GM21367 (cell line): ENCODE results near the gene CORO6.

Experiments
- ATAC-seq: cut with Tn5 transposase; IDR thresholded peaks from one replicate; pipeline ENCODE4 v1.9.1; 2021; ENCODE audit not compliant: unreplicated experiment

Gene CORO6

DNA sequence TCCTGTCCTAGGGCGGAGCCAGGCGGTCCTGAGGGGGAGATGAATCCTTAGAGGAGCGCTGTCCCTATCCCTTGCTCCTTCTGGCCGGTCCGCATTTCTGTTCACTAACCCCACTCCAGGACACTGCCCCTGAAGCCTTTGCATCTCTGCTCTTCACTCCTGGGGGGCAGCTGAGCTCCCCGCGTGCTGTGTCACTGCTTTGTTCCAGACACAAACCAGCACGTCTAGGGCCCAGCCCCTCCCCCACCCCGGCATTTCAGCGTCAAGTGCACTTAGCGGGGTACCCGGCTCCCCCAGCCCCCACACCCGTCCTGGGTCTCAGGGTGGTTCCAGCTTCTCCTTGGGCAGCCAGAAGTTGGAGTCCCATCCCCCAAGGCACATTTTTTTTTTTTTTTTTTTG is 8.9 kb downstream of the CORO6 start:
- no peak for ATAC-seq

DNA sequence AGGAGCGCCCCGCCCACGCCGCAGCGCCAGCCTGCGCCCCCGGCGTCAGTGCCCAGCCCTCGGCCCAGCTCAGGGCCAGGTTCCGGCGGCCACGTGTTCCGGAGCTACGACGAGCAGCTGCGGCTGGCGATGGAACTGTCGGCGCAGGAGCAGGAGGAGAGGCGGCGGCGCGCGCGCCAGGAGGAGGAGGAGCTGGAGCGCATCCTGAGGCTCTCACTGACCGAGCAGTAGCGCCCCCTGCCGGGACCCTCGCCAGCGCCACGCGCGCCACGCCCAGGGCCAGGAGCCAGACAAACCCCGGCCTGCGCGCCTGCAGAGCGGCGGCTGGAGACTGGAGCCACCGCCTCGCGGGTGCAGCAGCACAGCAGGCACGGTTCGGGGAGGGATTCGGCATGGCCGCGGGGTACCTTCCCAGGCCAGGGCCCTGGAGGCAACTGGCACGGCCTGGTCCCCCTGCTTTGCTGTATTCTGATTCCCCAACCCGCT is 9.3 kb downstream of the CORO6 start:
- ATAC-seq: no peak

DNA sequence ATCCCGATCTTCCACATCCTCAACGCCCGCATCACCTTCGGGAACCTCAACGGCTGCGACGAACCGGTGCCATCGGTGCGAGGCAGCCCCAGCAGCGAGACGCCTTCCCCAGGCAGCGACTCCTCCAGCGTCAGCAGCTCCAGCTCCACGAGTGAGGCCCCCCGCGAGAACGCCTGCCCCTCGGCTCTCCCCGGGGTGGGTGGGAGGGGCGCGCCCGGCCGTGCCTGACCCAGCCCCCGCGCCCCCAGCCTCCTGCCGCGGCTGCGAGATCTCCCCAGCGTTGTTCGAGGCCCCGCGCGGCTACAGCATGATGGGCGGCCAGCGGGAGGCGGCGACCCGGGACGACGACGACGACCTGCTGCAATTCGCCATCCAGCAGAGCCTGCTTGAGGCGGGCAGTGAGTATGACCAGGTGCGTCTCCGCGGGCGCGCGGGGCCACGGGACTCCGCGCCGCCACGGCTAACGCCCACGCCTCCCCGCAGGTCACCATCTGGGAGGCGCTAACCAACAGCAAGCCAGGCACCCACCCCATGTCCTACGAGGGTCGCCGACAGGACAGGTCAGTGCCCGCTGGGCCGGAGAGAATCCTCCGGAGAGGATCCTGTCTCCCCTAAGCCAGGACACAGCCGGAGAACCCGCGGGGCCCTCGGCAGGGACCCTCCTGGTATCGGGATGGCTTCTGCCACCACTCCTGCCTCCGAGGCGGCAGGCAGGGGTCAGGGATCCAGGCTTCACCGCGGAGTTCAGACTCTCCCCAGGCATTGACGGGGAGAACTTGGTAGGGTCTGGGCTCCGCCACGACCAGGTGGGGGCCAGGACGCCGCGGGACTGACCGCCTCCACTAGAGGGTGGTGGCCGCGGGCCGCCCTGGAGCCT is 10.1 kb downstream of the CORO6 start:
- ATAC-seq: no peak

DNA sequence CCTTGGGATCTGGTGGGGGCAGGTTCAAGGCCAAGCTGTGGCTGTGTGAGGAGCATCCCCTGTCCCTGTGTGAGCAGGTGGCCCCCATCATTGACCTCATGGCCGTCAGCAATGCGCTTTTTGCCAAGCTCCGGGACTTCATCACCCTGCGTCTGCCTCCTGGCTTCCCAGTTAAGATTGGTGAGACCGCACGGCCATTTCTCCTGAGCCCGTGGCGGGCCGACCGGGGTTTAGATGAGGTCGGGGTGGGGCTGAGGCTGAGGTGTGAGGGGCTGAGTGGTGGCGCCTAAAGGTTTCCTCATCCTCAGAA is 10.7 kb downstream of the CORO6 start:
- ATAC-seq: no peak

DNA sequence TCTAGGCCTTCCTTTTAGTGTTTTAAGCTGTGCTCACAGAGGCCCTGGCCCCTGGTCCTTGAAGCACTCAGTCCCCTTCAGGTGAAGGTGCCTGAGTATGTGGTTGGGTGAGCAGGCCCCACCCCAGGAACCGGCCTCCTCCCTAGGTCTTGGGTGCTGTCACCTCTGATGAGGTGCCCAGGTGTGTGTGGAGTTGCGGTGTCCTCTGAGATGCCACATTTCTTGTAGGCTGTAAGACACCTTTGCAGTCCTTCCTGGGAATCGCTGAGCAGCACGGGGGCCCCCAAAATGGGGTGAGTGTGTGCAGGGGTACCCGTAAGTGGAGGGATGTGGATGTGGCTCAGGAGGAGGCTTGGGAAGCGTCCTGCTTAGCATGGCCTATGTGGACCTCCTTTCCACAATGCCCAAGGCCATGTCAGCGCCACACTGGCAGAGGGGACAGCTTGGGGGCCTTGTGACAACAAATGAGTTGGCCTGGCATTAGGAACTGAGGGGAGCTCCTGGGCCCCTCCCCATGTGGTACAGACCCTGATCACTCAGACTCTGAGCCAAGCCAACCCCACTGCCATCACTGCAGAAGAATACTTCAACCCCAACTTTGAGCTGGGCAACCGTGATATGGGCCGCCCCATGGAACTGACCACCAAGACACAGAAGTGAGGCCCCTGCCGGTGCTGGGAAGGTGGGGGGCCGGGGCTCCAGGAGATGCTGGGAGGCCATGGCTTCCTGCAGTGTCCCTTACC is 11.2 kb downstream of the CORO6 start:
- no peak for ATAC-seq

DNA sequence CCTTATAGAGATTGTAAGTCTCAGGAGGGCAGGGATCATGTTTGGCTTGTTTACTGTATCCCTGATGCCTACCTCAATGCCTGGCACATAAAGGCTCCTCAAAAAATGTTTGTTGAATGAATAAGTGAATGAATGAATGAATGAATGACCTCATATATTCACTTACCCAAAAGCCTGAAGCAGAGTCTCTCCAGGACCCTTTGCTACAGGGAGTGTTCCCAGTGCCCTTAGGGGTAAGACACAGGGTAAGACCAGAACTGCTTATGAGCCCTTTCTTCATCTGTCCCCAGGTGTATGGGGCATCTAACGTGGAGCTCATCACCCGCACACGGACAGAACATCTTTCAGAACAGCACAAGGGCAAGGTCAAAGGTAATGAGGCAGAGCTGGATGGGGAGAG is 12.3 kb downstream of the CORO6 start:
- no peak for ATAC-seq

DNA sequence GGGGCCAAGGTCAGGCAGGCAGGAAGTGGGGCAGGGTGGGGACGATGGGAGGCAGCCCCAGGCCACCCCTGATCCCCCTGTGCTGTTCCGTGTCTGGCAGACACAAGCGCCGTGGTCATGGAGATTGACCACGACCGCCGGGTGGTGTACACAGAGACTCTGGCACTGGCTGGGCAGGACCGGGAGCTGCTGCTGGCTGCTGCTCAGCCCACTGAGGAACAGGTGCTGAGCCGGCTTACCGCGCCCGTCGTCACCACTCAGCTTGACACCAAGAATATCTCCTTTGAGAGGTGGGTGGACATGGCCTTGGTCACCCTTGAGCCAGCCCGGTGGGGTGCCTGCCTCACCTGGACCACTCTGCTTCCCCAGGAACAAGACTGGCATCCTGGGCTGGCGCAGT is 13.7 kb downstream of the CORO6 start:
- ATAC-seq: no peak

DNA sequence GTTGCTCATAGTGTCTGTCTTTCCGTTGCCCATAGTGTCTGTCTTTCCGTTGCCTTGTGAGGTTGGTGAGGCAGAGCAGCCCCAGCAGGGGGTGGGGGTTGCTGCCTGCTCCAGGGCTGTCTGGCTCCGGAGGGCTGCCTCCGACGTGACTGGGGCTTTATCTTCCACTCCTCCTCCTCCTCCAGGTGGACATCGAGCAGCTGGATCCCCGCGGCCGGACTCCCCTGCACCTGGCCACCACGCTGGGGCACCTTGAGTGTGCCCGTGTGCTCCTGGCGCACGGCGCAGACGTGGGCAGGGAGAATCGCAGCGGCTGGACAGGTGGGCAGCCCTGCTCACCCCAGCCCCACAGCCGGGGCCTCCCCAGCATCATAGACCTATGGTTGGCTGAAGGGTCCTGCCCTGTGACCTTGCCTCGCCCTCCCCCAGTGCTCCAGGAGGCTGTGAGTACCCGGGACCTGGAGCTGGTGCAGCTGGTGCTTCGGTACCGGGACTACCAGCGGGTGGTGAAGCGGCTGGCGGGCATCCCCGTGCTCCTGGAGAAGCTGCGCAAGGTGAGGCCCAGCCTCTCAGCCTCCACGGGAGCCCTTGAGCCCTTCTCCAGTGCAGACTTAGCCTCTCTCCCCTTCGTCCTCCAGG is 15.0 kb downstream of the CORO6 start:
- no peak for ATAC-seq

DNA sequence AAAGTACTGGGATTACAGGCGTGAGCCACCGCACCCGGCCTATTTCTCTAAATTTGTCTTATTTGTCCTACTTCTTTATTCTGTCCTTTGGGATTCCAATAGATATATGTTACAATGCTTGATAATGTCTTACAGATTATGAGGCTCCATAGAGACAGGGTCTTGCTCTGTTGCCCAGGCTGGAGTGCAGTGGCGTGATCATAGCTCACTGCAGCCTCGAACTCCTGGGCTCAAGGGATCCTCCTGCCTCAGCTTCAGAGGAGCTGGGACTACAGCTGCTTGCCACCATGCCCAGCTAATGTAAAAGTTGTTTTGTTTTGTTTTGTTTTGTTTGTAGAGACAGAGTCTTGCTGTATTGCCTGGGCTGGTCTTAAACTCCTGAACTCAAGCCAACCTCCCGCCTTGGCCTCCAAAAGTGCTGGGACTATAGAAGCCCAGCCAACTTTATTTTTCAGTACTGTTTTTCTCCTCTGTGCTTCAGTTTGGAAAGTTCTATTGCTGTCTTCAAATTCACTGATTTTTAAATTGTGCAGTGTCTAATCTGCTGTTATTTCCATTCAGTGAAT is 19.5 kb downstream of the CORO6 start:
- ATAC-seq: no peak

DNA sequence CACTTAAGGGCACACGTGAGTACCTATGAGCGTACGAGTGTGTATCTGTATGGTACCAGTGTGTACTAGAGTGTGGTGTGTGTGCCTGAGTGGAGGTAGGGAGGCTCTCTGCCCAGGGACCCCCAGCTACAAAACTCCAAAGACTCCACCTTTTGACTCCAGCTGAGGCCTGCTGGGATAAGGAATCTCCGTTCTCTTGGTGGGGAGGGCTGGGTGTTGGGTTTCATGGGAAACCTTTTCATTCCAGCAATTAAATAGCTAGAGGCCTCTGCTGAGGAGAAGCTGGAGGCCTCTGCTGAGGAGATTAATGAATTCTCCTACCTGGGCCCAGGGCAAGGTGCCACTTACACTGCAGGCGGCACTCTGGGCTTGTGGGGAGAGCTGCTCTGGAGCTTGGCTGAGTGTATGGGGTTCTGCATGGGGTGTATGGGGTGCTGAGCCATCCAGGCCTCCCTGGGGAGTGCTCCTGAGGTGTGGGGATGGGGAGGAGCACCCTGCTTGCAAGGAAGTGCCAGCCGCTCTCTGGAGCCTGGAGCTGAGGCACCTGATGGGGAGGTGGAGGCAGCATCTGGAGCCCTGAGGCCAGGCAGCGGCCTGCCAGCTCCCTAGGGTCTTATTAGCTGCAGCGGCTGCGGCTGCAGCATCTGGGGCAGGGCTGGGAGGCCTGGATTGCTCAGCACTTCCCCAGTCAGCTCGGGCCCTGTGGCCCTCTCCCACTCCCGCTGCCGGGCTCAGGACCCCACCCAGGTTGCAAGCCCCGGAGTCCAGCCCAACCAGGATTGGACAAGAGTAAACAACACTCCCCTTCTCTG is 25.1 kb downstream of the CORO6 start:
- ATAC-seq: no peak

DNA sequence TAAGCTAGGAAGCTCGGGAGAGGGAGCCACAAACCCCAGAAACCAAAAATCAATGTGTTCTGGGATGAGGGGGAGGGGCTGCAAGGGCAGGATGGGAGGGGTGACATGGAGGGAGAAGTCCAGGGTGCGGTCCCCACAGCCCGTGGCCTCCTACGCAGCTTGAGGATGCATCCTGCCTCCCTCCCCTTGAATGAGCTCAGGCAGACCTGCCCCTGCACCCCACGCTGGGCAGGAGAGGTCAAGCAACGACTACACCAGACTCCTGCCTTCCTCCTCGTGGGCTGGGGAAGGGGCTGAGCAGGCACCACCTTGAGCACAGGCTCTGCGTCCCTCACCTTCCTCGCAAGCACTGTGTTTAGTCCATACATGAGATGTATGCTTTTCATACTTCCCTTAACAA is 25.9 kb downstream of the CORO6 start:
- ATAC-seq: no peak

DNA sequence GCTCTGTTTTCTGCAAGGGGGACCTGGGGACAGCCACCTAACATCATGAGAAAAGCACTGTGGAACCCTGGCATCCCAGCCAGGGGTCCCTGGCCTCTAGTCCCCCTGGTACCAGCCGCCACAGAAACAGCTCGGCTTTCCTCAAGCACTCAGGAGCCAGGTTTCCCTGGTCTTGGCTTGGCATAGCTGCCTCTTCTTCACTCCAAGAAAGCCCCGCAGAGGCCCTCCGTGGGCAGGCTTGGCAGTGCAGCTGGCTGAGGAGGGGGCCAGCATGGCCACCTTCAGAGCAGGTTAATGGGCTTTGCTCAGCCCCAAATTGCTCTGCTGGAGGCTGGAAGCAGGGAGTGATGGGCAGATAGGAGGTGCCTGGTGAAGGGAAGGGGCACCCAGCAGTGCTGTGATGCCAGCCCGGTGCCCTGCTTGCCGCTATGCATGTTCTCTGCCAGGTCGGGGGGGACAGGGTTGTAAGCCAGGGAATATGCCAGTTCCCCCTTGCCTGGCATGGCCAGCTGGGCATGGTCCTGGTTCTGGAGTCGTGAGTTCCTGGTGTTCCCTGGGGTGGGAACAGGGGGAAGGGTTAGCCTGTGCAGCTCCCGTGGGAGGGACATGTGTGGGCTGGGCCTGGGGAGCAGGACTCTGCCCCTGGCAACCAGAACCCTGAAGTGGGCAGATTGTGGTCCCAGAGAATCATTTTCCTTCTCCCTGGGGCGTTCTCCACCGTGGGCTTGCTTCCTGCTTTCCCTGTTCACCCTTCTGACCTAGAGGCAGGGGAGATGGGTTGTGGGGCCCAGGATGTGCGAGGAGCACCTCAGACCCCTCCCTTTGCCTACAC is 26.6 kb downstream of the CORO6 start:
- ATAC-seq: no peak

DNA sequence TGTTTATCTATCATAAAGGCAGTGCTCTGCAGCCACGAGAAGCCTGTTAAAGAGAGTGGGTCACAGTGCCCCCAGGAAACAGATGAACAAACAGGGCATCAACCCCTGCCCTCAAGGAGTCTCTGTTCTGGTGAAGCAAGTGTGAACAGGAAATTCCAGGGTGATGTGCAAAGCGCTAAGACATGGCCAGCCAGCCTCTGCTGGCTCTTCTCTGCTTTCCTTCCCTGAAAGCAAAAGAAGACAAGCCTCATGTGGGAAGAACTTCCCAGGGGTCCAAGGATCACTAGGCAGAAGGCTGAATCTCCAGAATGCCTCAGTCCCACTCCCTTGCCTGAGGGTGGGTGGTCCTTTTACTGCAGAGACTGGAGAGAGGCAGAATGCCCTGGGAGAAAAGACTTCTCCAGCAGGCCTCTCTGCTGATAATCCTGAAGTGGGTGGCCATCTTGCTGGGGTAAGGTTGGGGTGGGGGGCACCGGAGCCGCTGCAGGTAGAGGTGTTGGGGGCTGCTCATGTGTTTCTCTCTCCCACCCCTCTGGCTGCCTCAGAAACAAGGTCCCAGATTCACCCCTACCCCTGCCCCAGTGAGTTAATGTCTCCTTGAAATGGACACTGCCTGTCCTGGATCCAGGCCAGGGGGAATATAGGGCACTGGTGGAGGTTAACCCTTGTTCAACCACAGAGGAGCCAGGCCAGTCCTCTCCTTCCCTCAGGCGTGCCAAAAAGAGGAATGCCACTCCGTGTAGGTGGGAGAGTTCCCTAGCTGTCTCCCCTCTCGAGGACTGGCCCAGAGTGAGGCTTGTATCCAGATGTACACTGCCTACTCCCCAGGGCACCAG is 27.4 kb downstream of the CORO6 start:
- ATAC-seq: no peak

DNA sequence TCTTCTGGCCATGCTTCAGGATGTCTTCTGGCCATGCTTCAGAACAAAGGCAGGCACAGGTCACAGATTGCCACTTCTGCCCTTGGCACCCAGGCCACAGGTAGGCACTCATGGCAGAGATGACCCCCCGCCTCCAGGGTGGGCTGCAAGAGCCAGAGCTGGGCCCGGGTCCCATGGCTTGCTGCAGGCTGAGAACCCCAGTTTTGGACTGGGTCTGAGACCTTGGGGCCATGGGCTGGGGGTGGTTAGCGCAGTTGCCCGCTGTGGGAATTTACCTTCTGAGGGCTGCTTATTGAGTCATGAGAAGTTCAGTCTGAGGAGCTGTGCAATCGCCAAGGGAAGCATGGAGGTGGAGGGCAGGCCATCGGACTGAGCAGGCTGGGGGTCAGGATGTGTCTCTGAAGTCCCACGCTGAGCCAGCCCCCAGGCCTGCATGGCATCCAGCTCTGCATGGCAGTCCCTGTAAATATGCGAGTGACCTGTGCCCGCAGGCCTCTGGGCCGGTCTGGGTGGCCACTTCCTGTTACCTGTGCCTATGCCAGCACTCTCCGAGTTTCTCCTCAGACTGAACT is 28.1 kb downstream of the CORO6 start:
- no peak for ATAC-seq

DNA sequence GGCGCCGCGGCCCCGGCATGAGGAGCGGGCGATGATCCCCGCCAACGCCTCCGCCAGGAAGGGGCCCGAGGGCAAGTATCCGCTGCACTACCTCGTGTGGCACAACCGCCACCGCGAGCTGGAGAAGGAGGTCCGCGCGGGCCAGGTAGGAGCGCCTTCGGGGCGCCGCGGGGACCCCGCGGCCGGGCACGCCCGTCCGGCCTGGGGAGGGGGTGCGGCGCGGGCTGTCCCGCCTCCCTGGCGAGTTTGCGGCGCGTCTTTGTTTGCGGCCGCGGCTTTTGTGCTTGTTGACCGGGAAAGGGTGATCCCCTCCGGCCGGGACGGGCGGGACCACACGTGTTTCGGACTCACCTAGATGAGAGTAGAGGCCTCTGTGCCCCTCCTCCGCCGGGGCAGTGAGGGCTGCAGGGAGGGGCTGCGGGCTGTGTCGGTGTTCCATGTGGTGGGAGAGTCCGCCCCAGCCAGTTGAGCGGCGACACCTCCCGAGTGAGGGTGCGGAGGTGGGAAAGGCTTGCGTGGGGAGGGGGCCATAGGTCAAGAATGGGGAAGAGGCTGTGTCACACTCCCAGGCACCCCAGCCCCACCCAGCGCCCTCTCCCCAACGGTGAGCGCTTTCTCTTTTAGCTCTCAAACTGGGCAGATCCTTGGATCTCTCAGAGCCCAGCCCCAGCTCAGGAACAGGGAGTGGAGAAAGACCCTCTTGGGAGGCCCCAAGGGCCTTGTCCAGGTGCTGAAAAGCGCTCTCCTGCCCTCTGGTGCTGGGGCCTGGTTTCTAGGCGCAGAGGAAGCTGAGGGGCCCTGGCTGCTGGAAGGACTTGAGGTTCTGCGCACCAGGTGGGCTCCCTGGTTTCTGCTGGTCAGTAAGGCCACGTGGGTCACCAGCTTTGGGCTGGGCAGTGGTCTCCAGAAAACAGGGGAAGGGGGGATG is 28.9 kb downstream of the CORO6 start:
- no peak for ATAC-seq

DNA sequence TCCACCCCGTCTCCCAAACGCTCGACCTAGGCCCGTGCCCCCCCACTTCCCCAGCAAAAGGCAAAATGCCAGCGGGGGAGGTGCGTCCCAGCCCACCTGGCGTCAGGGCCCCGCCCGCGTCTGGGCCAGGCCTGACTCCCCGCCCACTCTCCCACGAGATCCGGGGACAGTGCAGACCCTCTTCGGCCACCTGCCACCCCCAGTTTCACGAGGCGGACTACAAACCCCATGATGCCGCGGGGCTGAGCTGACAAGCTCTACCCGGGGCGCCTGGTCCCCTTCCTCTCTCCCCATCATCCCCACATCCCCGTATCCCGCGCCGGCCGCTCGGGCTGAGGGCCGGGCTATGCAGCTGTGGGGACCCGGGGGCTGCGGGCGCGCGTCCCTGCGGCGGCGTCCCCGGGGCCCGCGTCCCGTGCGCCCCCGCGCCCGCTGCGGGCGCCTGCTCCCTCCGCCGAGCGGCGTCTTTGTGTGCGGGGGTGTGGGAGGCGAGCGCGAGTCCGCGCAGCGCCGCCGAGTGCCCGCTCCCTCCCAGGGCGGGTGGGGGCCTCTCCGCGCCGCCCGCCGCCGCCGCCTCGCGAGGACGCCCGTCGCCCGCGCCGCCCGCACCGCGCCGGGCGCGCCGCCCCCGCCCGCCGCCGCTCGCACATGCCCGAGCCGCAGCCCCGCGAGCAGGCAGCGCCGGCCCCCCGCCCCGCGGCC is 29.7 kb downstream of the CORO6 start, which contains the start of gene ANKRD13B:
Gene ANKRD13B (plus strand): TSS at position 283 of the 702 bp plus-strand sequence. CDS start 490 bp downstream, outside the sequence.
- no peak for ATAC-seq
